ENCODE results near the gene SPEF2.

SPEF2 gene

DNA sequence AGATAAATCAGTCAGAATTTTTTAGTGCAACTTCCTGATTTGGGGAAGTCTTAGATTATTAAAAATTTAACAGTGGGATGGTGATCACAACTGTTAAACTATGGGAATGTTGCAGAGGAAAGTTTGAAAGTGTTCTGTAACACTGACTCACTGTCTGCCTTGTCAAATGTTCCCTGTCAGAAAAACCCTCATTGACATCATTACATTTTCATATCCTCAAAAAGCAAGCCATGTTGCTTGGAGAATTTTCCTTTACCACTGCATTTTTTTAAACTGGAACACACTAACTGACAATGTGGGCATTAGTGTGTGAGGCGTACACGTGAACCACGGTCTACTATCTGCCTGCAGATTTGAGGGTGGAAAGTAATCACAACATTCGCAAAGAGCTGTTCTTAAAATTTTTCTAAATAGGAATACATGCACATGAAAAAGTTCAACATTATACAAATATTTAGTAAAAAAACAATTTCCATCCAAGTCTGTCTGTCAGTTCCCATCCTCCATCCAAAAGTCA lies 210.5 kb downstream of the SPEF2 start:
- WGBS (ENCODE audit: extremely low coverage, insufficient coverage, insufficient read length), result no CpG with 5 or more reads among the region's 4 CpGs
- Histone ChIP-seq H3K18ac (ENCODE audit: low read length) (no peak overlapping the region), H2AK5ac (ENCODE audit: low read length) (no peak overlapping the region), H3K23ac (ENCODE audit: low read length) (no peak overlapping the region), H3K4ac (ENCODE audit: low read depth, low read length) (no peak overlapping the region), H3K79me1 (ENCODE audit: low read length) (no peaks in the 10 kb centered on the region), H3K27ac (ENCODE audit: low read depth, low read length) (no peak overlapping the region), H3K9ac (ENCODE audit: low read length) (no peak overlapping the region), H3K4me1 (ENCODE audit: control insufficient read depth in 1 of 2, insufficient read depth in 2 of 2, low read length in 2 of 2) (no peaks in the 10 kb centered on the region), H3K36me3 (ENCODE audit: control insufficient read depth in 1 of 2, insufficient read depth in 2 of 2, low read length in 2 of 2) (no peaks in the 10 kb centered on the region), H4K91ac (ENCODE audit: low read depth, low read length) (no peak overlapping the region), H2AFZ (ENCODE audit: insufficient read depth, low read length, poor library complexity) (no peak overlapping the region), H3K14ac (ENCODE audit: low read length) (no peak overlapping the region), H3K27me3 (ENCODE audit: insufficient read depth, low read length) (no peaks in the 10 kb centered on the region), H2BK12ac (ENCODE audit: low read length) (no peak overlapping the region), H2BK5ac (ENCODE audit: low read depth, low read length, poor library complexity) (no peak overlapping the region), H4K12ac (ENCODE audit: low read depth, low read length) (no peak overlapping the region), H4K8ac (ENCODE audit: low read depth, low read length) (no peak overlapping the region), H3K9me3 (ENCODE audit: insufficient read depth, low read depth, low read length) (no peaks in the 10 kb centered on the region), H3K4me3 (ENCODE audit: low read depth, low read length) (no peak overlapping the region), H3K79me2 (ENCODE audit: control insufficient read depth, insufficient read depth, low read length, poor library complexity) (no peaks in the 10 kb centered on the region), H2BK120ac (ENCODE audit: insufficient read depth, low read length, poor library complexity) (no peak overlapping the region), H3K4me2 (ENCODE audit: low read length) (no peak overlapping the region)
- peak in 1 of 2 donors; percentile 18 for DNase-seq

DNA sequence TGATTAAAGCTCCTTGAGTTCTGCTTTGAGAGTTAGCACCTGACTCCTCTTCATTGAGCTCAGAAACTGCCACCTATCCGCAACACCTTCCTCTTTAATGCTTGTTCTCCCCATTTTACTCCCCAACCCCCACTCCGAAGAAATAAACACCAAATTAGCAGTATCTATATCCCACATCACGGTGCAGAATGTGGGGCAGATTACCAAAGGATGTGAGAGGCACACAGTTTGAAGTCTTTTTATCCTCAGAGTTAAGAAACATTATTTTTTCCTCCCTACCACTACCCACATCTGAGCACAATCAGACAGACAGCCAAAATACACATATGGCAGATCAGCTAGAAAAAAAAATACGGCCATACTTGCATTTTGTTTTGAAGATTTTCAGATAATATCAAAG lies 212.9 kb downstream of the SPEF2 start:
- Histone ChIP-seq H3K14ac (ENCODE audit: low read length) (no peak overlapping the region), H3K4me1 (ENCODE audit: control insufficient read depth in 1 of 2, insufficient read depth in 2 of 2, low read length in 2 of 2) (no peaks in the 10 kb centered on the region), H3K79me2 (ENCODE audit: control insufficient read depth, insufficient read depth, low read length, poor library complexity) (no peaks in the 10 kb centered on the region), H3K36me3 (ENCODE audit: control insufficient read depth in 1 of 2, insufficient read depth in 2 of 2, low read length in 2 of 2) (no peaks in the 10 kb centered on the region), H3K27me3 (ENCODE audit: insufficient read depth, low read length) (no peaks in the 10 kb centered on the region), H3K27ac (ENCODE audit: low read depth, low read length) (no peak overlapping the region), H3K4me3 (ENCODE audit: low read depth, low read length) (no peak overlapping the region), H4K8ac (ENCODE audit: low read depth, low read length) (no peak overlapping the region), H3K9me3 (ENCODE audit: insufficient read depth, low read depth, low read length) (no peaks in the 10 kb centered on the region), H2AFZ (ENCODE audit: insufficient read depth, low read length, poor library complexity) (no peak overlapping the region), H3K18ac (ENCODE audit: low read length) (no peak overlapping the region), H2BK120ac (ENCODE audit: insufficient read depth, low read length, poor library complexity) (no peak overlapping the region), H4K91ac (ENCODE audit: low read depth, low read length) (no peak overlapping the region), H4K12ac (ENCODE audit: low read depth, low read length) (no peak overlapping the region), H3K23ac (ENCODE audit: low read length) (no peak overlapping the region), H3K4ac (ENCODE audit: low read depth, low read length) (no peak overlapping the region), H2BK12ac (ENCODE audit: low read length) (no peak overlapping the region), H3K9ac (ENCODE audit: low read length) (no peak overlapping the region), H2BK5ac (ENCODE audit: low read depth, low read length, poor library complexity) (no peak overlapping the region), H3K79me1 (ENCODE audit: low read length) (no peaks in the 10 kb centered on the region), H3K4me2 (ENCODE audit: low read length) (no peak overlapping the region), H2AK5ac (ENCODE audit: low read length) (no peak overlapping the region)
- WGBS (ENCODE audit: extremely low coverage, insufficient coverage, insufficient read length), result no CpG with 5 or more reads among the region's 4 CpGs
- no peak for DNase-seq

DNA sequence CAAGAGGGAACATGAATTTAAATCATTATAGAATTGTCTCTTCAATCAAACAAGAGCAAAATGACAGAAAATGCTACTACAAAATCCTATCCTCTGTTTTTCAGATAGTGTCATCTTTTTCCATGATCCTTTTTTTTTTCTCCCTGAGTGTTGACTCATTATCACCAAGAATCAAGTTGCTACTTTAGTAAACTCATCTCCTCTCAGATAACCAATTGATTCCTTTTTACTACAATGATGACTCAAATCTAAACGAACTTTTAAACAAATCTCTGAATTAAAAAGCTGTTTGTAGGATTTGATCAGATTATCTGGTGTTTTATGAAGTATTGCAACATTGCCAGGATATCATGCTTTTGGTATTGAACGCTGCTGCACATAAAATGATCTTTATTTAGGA lies 215.1 kb downstream of the SPEF2 start:
- Histone ChIP-seq H3K27me3 (ENCODE audit: insufficient read depth, low read length) (no peaks in the 10 kb centered on the region), H3K79me1 (ENCODE audit: low read length) (no peaks in the 10 kb centered on the region), H2BK120ac (ENCODE audit: insufficient read depth, low read length, poor library complexity) (no peak overlapping the region), H3K4me1 (ENCODE audit: control insufficient read depth in 1 of 2, insufficient read depth in 2 of 2, low read length in 2 of 2) (no peaks in the 10 kb centered on the region), H3K9me3 (ENCODE audit: insufficient read depth, low read depth, low read length) (no peaks in the 10 kb centered on the region), H3K9ac (ENCODE audit: low read length) (no peak overlapping the region), H4K12ac (ENCODE audit: low read depth, low read length) (no peak overlapping the region), H3K79me2 (ENCODE audit: control insufficient read depth, insufficient read depth, low read length, poor library complexity) (no peaks in the 10 kb centered on the region), H3K23ac (ENCODE audit: low read length) (no peak overlapping the region), H3K18ac (ENCODE audit: low read length) (no peak overlapping the region), H3K4ac (ENCODE audit: low read depth, low read length) (no peak overlapping the region), H4K8ac (ENCODE audit: low read depth, low read length) (no peak overlapping the region), H2BK12ac (ENCODE audit: low read length) (no peak overlapping the region), H3K14ac (ENCODE audit: low read length) (no peak overlapping the region), H4K91ac (ENCODE audit: low read depth, low read length) (no peak overlapping the region), H3K27ac (ENCODE audit: low read depth, low read length) (no peak overlapping the region), H3K36me3 (ENCODE audit: control insufficient read depth in 1 of 2, insufficient read depth in 2 of 2, low read length in 2 of 2) (no peaks in the 10 kb centered on the region), H2BK5ac (ENCODE audit: low read depth, low read length, poor library complexity) (no peak overlapping the region), H3K4me3 (ENCODE audit: low read depth, low read length) (no peak overlapping the region), H2AK5ac (ENCODE audit: low read length) (no peak overlapping the region), H3K4me2 (ENCODE audit: low read length) (no peak overlapping the region), H2AFZ (ENCODE audit: insufficient read depth, low read length, poor library complexity) (no peak overlapping the region)
- no CpG with 5 or more reads among the region's 2 CpGs for WGBS (ENCODE audit: extremely low coverage, insufficient coverage, insufficient read length)
- DNase-seq, result no peak

DNA sequence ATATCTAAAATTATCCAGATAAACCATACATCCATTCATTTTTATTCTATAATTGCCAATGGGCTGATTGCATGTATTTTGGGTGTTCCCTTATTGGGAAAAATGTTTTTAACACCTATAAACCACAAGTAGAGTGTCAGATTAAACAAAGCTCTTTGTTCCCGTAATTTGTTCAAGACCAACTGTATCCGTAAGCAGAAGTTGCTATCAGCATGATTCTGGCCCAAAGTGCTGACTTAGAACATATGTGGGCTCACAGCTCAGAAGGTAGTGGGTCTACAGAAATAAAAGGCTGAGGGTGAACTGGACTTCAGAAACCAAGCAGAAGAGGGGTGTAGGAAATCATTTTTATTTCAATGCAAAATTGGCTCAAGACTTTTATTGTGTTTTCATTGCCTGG lies 215.6 kb downstream of the SPEF2 start:
- no peak overlapping the region for H4K12ac ChIP-seq (ENCODE audit: low read depth, low read length)
- no peak overlapping the region for H3K18ac ChIP-seq (ENCODE audit: low read length)
- no peak overlapping the region for H3K4me2 ChIP-seq (ENCODE audit: low read length)
- H2BK120ac ChIP-seq (ENCODE audit: insufficient read depth, low read length, poor library complexity), result no peak overlapping the region
- H3K27ac ChIP-seq (ENCODE audit: low read depth, low read length), result no peak overlapping the region
- no CpG with 5 or more reads among the region's 2 CpGs for WGBS (ENCODE audit: extremely low coverage, insufficient coverage, insufficient read length)
- H4K8ac ChIP-seq (ENCODE audit: low read depth, low read length), result no peak overlapping the region
- no peak overlapping the region for H3K4me3 ChIP-seq (ENCODE audit: low read depth, low read length)
- H3K14ac ChIP-seq (ENCODE audit: low read length), result no peak overlapping the region
- H3K4me1 ChIP-seq (ENCODE audit: control insufficient read depth in 1 of 2, insufficient read depth in 2 of 2, low read length in 2 of 2), result no peaks in the 10 kb centered on the region
- no peak for DNase-seq
- no peak overlapping the region for H2BK12ac ChIP-seq (ENCODE audit: low read length)
- H2AFZ ChIP-seq (ENCODE audit: insufficient read depth, low read length, poor library complexity), result no peak overlapping the region
- H4K91ac ChIP-seq (ENCODE audit: low read depth, low read length), result no peak overlapping the region
- no peak overlapping the region for H3K4ac ChIP-seq (ENCODE audit: low read depth, low read length)
- no peaks in the 10 kb centered on the region for H3K9me3 ChIP-seq (ENCODE audit: insufficient read depth, low read depth, low read length)
- no peaks in the 10 kb centered on the region for H3K27me3 ChIP-seq (ENCODE audit: insufficient read depth, low read length)
- H3K9ac ChIP-seq (ENCODE audit: low read length), result no peak overlapping the region
- H3K36me3 ChIP-seq (ENCODE audit: control insufficient read depth in 1 of 2, insufficient read depth in 2 of 2, low read length in 2 of 2), result no peaks in the 10 kb centered on the region
- H3K23ac ChIP-seq (ENCODE audit: low read length), result no peak overlapping the region
- no peaks in the 10 kb centered on the region for H3K79me2 ChIP-seq (ENCODE audit: control insufficient read depth, insufficient read depth, low read length, poor library complexity)
- no peak overlapping the region for H2BK5ac ChIP-seq (ENCODE audit: low read depth, low read length, poor library complexity)
- no peak overlapping the region for H2AK5ac ChIP-seq (ENCODE audit: low read length)
- H3K79me1 ChIP-seq (ENCODE audit: low read length), result no peaks in the 10 kb centered on the region

All from trophoblast cell (in vitro differentiated cells and primary cell).